Mesenchymal stem cell (in vitro differentiated cells and primary cell): ENCODE results near the gene FOLR3.
A peak's percentile ranks its signal among the peaks of the same experiment; 100 is the strongest.

ENCODE experiments used
- DNase-seq: peaks from one replicate; pipeline ENCODE4 v3.0.0-alpha.2; 2013
- H2AFZ ChIP-seq: one replicate; pipeline ENCODE4 v1.6.1; 2013; ENCODE audit warnings: low read depth, mild to moderate bottlenecking, control low read depth, inconsistent platforms, low read length, moderate library complexity
- H2AK5ac ChIP-seq: 2 replicates; pipeline ENCODE4 v1.6.1; 2013; ENCODE audit warnings: low read length, moderate library complexity, mild to moderate bottlenecking, inconsistent platforms; ENCODE audit not compliant: severe bottlenecking
- H2BK120ac ChIP-seq: one replicate; pipeline ENCODE4 v1.6.1; 2013; ENCODE audit warnings: low read depth, mild to moderate bottlenecking, inconsistent platforms, low read length, moderate library complexity
- H2BK12ac ChIP-seq, 2 experiments: one replicate each; pipeline ENCODE4 v1.6.1; 2013; ENCODE audit warnings: inconsistent platforms in 2 of 2, low read length in 2 of 2, mild to moderate bottlenecking in 2 of 2, moderate library complexity in 2 of 2, control low read depth in 1 of 2
- H2BK15ac ChIP-seq: one replicate; pipeline ENCODE4 v1.6.1; 2013; ENCODE audit warnings: mild to moderate bottlenecking, low read depth, inconsistent platforms; ENCODE audit not compliant: poor library complexity, severe bottlenecking
- H2BK5ac ChIP-seq: 2 replicates; pipeline ENCODE4 v1.6.1; 2013; ENCODE audit warnings: low read depth, mild to moderate bottlenecking, low read length, control low read depth, inconsistent platforms; ENCODE audit not compliant: poor library complexity, severe bottlenecking
- H3K14ac ChIP-seq, 2 experiments: one replicate each; pipeline ENCODE4 v1.6.1; 2013; ENCODE audit warnings: inconsistent platforms in 2 of 2, low read length in 2 of 2, control low read depth in 1 of 2, mild to moderate bottlenecking in 1 of 2, moderate library complexity in 1 of 2
- H3K18ac ChIP-seq, 2 experiments: one replicate each; pipeline ENCODE4 v1.6.1; 2013; ENCODE audit warnings: inconsistent platforms in 2 of 2, low read length in 2 of 2, control low read depth in 1 of 2, low read depth in 1 of 2, mild to moderate bottlenecking in 1 of 2
- H3K23ac ChIP-seq, 2 experiments: one replicate each; pipeline ENCODE4 v1.6.1; 2013; ENCODE audit warnings: inconsistent platforms in 2 of 2, low read length in 2 of 2, mild to moderate bottlenecking in 2 of 2, moderate library complexity in 2 of 2, control low read depth in 1 of 2
- H3K27ac ChIP-seq: 2 replicates; pipeline ENCODE4 v1.5.1; 2013; ENCODE audit warnings: mild to moderate bottlenecking, moderate library complexity, low read length, control low read depth, inconsistent platforms; ENCODE audit not compliant: poor library complexity, severe bottlenecking
- H3K27me3 ChIP-seq, 2 experiments: 2 replicates each; pipeline versions ENCODE4 v1.6.1 to v1.7.0; 2013; ENCODE audit warnings: low read length in 2 of 2, mild to moderate bottlenecking in 2 of 2, moderate library complexity in 2 of 2, control low read depth in 1 of 2, inconsistent platforms in 1 of 2; ENCODE audit not compliant: control insufficient read depth in 1 of 2, insufficient read depth in 1 of 2
- H3K36me3 ChIP-seq, 2 experiments: 2 replicates each; pipeline versions ENCODE4 v1.6.1 to v1.7.0; 2013; ENCODE audit warnings: low read length in 2 of 2, control low read depth in 1 of 2, inconsistent platforms in 1 of 2, low read depth in 1 of 2, mild to moderate bottlenecking in 1 of 2; ENCODE audit not compliant: insufficient read depth in 2 of 2, control insufficient read depth in 1 of 2
- H3K4ac ChIP-seq, 2 experiments: one replicate each; pipeline ENCODE4 v1.6.1; 2013; ENCODE audit warnings: inconsistent platforms in 2 of 2, low read length in 2 of 2, mild to moderate bottlenecking in 2 of 2, moderate library complexity in 2 of 2, control low read depth in 1 of 2, low read depth in 1 of 2
- H3K4me1 ChIP-seq: 2 replicates; pipeline ENCODE4 v1.6.1; 2013; ENCODE audit warnings: low read depth, low read length, control low read depth; ENCODE audit not compliant: control insufficient read depth, insufficient read depth
- H3K4me2 ChIP-seq: 2 replicates; pipeline ENCODE4 v1.6.1; 2013; ENCODE audit warnings: low read length, mild to moderate bottlenecking, inconsistent platforms; ENCODE audit not compliant: poor library complexity, severe bottlenecking
- H3K4me3 ChIP-seq, 2 experiments: 2 replicates each; pipeline versions ENCODE4 v1.5.1 to v1.7.0; 2013; ENCODE audit warnings: low read length in 2 of 2, mild to moderate bottlenecking in 2 of 2, control low read depth in 1 of 2, low read depth in 1 of 2; ENCODE audit not compliant: insufficient read depth in 1 of 2
- H3K79me1 ChIP-seq: replicated peaks from 2 replicates; pipeline ENCODE4 v1.6.1; 2013; ENCODE audit warnings: mild to moderate bottlenecking, control low read depth, low read length, inconsistent platforms; ENCODE audit not compliant: poor library complexity, severe bottlenecking
- H3K9ac ChIP-seq: 2 replicates; pipeline ENCODE4 v1.7.0; 2013; ENCODE audit warnings: mild to moderate bottlenecking, low read length, moderate library complexity
- H3K9me3 ChIP-seq: 2 replicates; pipeline ENCODE4 v1.7.0; 2013; ENCODE audit warnings: mild to moderate bottlenecking, low read length; ENCODE audit not compliant: control insufficient read depth
- H4K8ac ChIP-seq: one replicate; pipeline ENCODE4 v1.6.1; 2013; ENCODE audit warnings: inconsistent platforms, mild to moderate bottlenecking, low read length, moderate library complexity
- H4K91ac ChIP-seq: one replicate; pipeline ENCODE4 v1.6.1; 2013; ENCODE audit warnings: mild to moderate bottlenecking, low read length, inconsistent platforms
- WGBS: methylation state at CpG from one replicate; pipeline ENCODE4 v1.1.7; 2013; ENCODE audit warnings: mixed read lengths; 5-methylcytosine and 5-hydroxymethylcytosine counted together

The FOLR3 gene

GRCh38 chr11:72136684-72137262 is 1.2 kb downstream of the FOLR3 start:
- H2BK5ac ChIP-seq: no peak overlapping the region
- 94% methylated on average over 4 of the region's 4 CpGs for WGBS
- no peak overlapping the region for H3K18ac ChIP-seq
- H3K4me1 ChIP-seq: peaks cover 5% of the 10 kb centered on the region
- H4K8ac ChIP-seq: no peak overlapping the region
- no peak overlapping the region for H3K9ac ChIP-seq
- peaks cover 4% of the 10 kb centered on the region for H3K9me3 ChIP-seq
- no peak overlapping the region for H3K23ac ChIP-seq
- H2AK5ac ChIP-seq: no peak overlapping the region
- H3K79me1 ChIP-seq: no peaks in the 10 kb centered on the region
- no peak overlapping the region for H2AFZ ChIP-seq
- H3K4me2 ChIP-seq: no peak overlapping the region
- no peak overlapping the region for H2BK15ac ChIP-seq
- H3K14ac ChIP-seq: no peak overlapping the region
- H4K91ac ChIP-seq: no peak overlapping the region
- H3K27me3 ChIP-seq: peaks cover 0 to 4% of the 10 kb centered on the region in 2 experiments
- no peak overlapping the region for H3K4me3 ChIP-seq
- H3K36me3 ChIP-seq: peaks cover 0 to 13% of the 10 kb centered on the region in 2 experiments
- DNase-seq: no peak
- H2BK12ac ChIP-seq: no peak overlapping the region
- H3K4ac ChIP-seq: no peak overlapping the region
- H2BK120ac ChIP-seq: no peak overlapping the region
- H3K27ac ChIP-seq: no peak overlapping the region

GRCh38 chr11:72138821-72139390 is 3.4 kb downstream of the FOLR3 start:
- H3K9me3 ChIP-seq: peaks cover 4% of the 10 kb centered on the region

GRCh38 chr11:72139500-72139899 is 4.0 kb downstream of the FOLR3 start:
- Histone ChIP-seq H3K23ac (no peak overlapping the region), H3K4me3 (no peak overlapping the region), H3K14ac (no peak overlapping the region), H3K9me3 (peaks cover 4% of the 10 kb centered on the region), H2BK15ac (no peak overlapping the region), H3K9ac (no peak overlapping the region), H2BK12ac (no peak overlapping the region), H3K4me2 (no peak overlapping the region), H2BK5ac (no peak overlapping the region), H3K36me3 (peaks cover 0 to 13% of the 10 kb centered on the region in 2 experiments), H4K8ac (no peak overlapping the region), H2AFZ (no peak overlapping the region), H3K4ac (no peak overlapping the region), H3K27ac (no peak overlapping the region), H3K79me1 (no peaks in the 10 kb centered on the region), H3K27me3 (no peaks in the 10 kb centered on the region), H3K18ac (no peak overlapping the region), H2BK120ac (no peak overlapping the region), H2AK5ac (no peak overlapping the region), H3K4me1 (peaks cover 5% of the 10 kb centered on the region), H4K91ac (no peak overlapping the region)
- WGBS: 96% methylated on average over 8 of the region's 11 CpGs
- DNase-seq: no peak

More at GRCh38 chr11:72138821-72139390, 3.4 kb downstream of the FOLR3 start:
- Histone ChIP-seq H2AFZ (no peak overlapping the region), H2AK5ac (no peak overlapping the region), H3K9ac (no peak overlapping the region), H3K4me1 (peaks cover 5% of the 10 kb centered on the region), H3K4me3 (no peak overlapping the region), H3K4me2 (no peak overlapping the region), H4K8ac (no peak overlapping the region), H3K4ac (no peak overlapping the region), H3K27me3 (no peaks in the 10 kb centered on the region), H2BK120ac (no peak overlapping the region), H2BK15ac (no peak overlapping the region), H3K23ac (no peak overlapping the region), H3K79me1 (no peaks in the 10 kb centered on the region), H3K14ac (no peak overlapping the region), H2BK12ac (no peak overlapping the region), H4K91ac (no peak overlapping the region), H2BK5ac (no peak overlapping the region), H3K18ac (no peak overlapping the region), H3K36me3 (peaks cover 0 to 13% of the 10 kb centered on the region in 2 experiments), H3K27ac (no peak overlapping the region)
- 84% methylated on average over 11 of the region's 12 CpGs for WGBS
- no peak for DNase-seq

- WGBS: 100% methylated on average over 2 of the region's 2 CpGs
Observed at GRCh38 chr11:72140661-72141060, 5.1 kb downstream of the FOLR3 start.

More at GRCh38 chr11:72140661-72141060, 5.1 kb downstream of the FOLR3 start:
- Histone ChIP-seq H2BK15ac (no peak overlapping the region), H3K27me3 (no peaks in the 10 kb centered on the region), H2AFZ (no peak overlapping the region), H3K9ac (peak overlapping the region; percentile 33), H2BK120ac (no peak overlapping the region), H2AK5ac (no peak overlapping the region), H4K8ac (no peak overlapping the region), H3K36me3 (peaks cover 0 to 13% of the 10 kb centered on the region in 2 experiments), H3K4me1 (peaks cover 5% of the 10 kb centered on the region), H3K27ac (no peak overlapping the region), H2BK12ac (no peak overlapping the region), H3K4ac (no peak overlapping the region), H3K18ac (no peak overlapping the region), H3K79me1 (no peaks in the 10 kb centered on the region), H3K4me2 (no peak overlapping the region), H3K23ac (no peak overlapping the region), H3K9me3 (peaks cover 4% of the 10 kb centered on the region), H3K14ac (no peak overlapping the region), H3K4me3 (no peak overlapping the region), H4K91ac (no peak overlapping the region), H2BK5ac (no peak overlapping the region)
- no peak for DNase-seq
